Activated CD8-positive, alpha-beta T cell treated with anti-CD3 and anti-CD28 coated beads for 36 hours (primary cell): ENCODE data around the gene DAZAP1. TPM values are rescaled to one million over a fixed set of nuclear protein-coding genes. Genes with fewer than 3 reads are reported as not detected.

Experiments
- ATAC-seq: fragments of 200-7000 bp; cut with Tn5 transposase; one replicate; pipeline ENCODE4 v1.10.0; 2021; ENCODE audit warnings: mild to moderate bottlenecking, moderate library complexity
- CTCF ChIA-PET: fragments of 350-600 bp; sonication (Branson Sonifier 250); formaldehyde crosslinking; loops from one replicate; lab custom pipeline; 2021; ENCODE audit warnings: antibody characterized with exemption; lab: Charles Lee
- POLR2A ChIA-PET: fragments of 350-600 bp; sonication (Branson Sonifier 250); formaldehyde crosslinking; loops from one replicate; lab custom pipeline; 2021; ENCODE audit warnings: antibody characterized with exemption; lab: Charles Lee
- DNase-seq: peaks from one replicate; pipeline ENCODE4 v3.0.0-alpha.2; 2020
- H3K27ac Mint-ChIP-seq: one replicate; pipeline ENCODE4 v1.8.0; 2021; ENCODE audit warnings: mild to moderate bottlenecking, mixed read lengths
- H3K27me3 Mint-ChIP-seq: one replicate; pipeline ENCODE4 v1.8.0; 2021; ENCODE audit warnings: mixed read lengths
- H3K36me3 Mint-ChIP-seq: one replicate; pipeline ENCODE4 v1.8.0; 2021; ENCODE audit warnings: low read depth, mixed read lengths
- H3K4me1 Mint-ChIP-seq: one replicate; pipeline ENCODE4 v1.8.0; 2021; ENCODE audit warnings: low read depth, mixed read lengths
- H3K4me3 Mint-ChIP-seq: one replicate; pipeline ENCODE4 v1.8.0; 2021; ENCODE audit warnings: mild to moderate bottlenecking, moderate library complexity, mixed read lengths
- H3K9me3 Mint-ChIP-seq: one replicate; pipeline ENCODE4 v1.8.0; 2021; ENCODE audit warnings: mixed read lengths
- intact Hi-C: fragments of 100-400 bp; cut with micrococcal nuclease; formaldehyde crosslinking; loops from one replicate; pipeline ENCODE4 v1.10.0; 2022
- total RNA-seq, 2 experiments: library from RNA; stranded (reverse); gene quantifications; one replicate each; pipeline ENCODE4 v1.2.3, GENCODE V29; 2021
- TF ChIP-seq, protein P1 (sequence below): fragments of 200-600 bp; IDR thresholded peaks from one replicate; pipeline ENCODE4 v1.8.0; 2022; ENCODE audit warnings: antibody characterized with exemption, mild to moderate bottlenecking

Gene DAZAP1
- total RNA-seq, 2 experiments from 2014 or later: 263 to 283 TPM

DNA sequence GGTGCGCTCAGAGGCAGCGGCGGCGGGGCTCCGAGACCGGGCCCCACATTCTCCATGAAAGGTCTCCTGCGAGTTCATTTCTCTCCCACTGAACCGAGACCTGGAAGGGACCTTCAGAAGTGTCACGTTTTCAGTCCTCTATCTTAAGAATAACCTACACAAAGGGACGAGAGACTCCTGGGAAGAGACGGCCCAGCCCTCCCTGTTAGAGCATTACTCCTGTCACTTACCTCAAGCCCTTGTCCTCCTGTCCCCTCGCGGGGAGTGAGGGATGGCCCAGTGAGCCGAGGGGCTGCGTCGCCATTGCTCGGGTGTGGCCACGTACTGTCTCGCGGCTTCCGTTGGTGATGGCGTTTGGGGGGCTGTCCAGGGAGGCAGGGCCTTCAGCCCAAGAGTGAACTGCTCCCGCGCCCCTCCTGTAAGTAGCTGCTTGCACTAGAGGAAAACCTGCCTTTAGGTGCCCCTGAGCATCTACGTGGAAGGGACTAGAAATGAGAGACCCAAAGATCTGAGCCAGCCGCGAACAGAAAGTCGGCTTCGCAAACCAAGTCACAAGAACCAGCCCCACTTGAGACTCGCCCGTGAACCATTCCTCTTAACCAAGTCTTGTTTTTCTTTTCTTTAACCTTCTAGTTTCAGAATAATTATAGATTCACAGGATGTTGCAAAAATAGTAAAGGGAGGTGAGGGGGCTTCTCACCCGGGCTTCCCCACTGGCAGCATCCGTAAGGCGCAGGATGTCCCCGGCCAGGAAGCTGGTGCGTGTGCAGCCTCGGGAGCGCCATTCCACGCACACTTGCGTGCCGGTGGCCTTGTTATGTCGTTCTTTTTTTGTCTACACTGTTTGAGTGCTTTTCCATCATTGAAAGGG lies 44.8 kb upstream of the DAZAP1 start:
- intact Hi-C loops: loop anchor here (10.0 kb wide), 1 partner anchor 88 kb away; the partner anchor contains the start of gene FAM174C
- ATAC-seq (no peak), DNase-seq (no peak)
- peak overlapping the region; percentile 67 for H3K27ac Mint-ChIP-seq
- H3K4me3 Mint-ChIP-seq: peak overlapping the region; percentile 62
- H3K27me3 Mint-ChIP-seq: no peaks in the 10 kb centered on the region
- POLR2A ChIA-PET: interaction anchor here (0.6 to 1.6 kb wide), 2 partner anchors 9 to 20 kb away, joined by 3 read pairs; no protein-coding TSS in a partner anchor
- TF ChIP-seq, protein P1, sequence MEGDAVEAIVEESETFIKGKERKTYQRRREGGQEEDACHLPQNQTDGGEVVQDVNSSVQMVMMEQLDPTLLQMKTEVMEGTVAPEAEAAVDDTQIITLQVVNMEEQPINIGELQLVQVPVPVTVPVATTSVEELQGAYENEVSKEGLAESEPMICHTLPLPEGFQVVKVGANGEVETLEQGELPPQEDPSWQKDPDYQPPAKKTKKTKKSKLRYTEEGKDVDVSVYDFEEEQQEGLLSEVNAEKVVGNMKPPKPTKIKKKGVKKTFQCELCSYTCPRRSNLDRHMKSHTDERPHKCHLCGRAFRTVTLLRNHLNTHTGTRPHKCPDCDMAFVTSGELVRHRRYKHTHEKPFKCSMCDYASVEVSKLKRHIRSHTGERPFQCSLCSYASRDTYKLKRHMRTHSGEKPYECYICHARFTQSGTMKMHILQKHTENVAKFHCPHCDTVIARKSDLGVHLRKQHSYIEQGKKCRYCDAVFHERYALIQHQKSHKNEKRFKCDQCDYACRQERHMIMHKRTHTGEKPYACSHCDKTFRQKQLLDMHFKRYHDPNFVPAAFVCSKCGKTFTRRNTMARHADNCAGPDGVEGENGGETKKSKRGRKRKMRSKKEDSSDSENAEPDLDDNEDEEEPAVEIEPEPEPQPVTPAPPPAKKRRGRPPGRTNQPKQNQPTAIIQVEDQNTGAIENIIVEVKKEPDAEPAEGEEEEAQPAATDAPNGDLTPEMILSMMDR: no peak
- CTCF ChIA-PET: interaction anchor here (2.4 kb wide), 1 partner anchor 83 kb away, joined by 12 read pairs; no protein-coding TSS in a partner anchor
- H3K9me3 Mint-ChIP-seq: no peaks in the 10 kb centered on the region
- H3K4me1 Mint-ChIP-seq: peaks cover 32% of the 10 kb centered on the region
- H3K36me3 Mint-ChIP-seq: peaks cover 40% of the 10 kb centered on the region

DNA sequence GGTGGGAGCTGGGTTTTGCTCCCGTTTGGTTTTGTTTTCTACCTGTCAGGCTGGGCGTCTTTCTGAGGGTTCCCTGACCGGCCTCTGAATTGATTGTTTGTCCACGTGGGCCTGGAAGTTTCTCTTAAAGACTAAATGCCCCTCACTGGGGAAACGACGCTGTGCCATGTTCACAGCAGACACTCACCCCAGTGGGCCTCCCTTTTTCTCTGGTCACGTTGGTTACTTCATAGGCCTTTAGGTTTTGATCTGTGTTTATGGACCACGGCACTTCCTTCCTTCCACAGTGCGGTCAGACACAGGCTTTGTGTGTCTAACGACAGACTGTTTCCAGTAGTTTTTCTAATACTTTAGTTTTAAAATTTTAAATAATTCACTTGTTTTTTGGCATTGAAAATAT lies 43.8 kb upstream of the DAZAP1 start:
- Mint-ChIP-seq H3K27me3 (no peaks in the 10 kb centered on the region), H3K27ac (peak overlapping the region; percentile 50), H3K36me3 (peaks cover 33% of the 10 kb centered on the region), H3K4me1 (peaks cover 32% of the 10 kb centered on the region), H3K9me3 (no peaks in the 10 kb centered on the region), H3K4me3 (peak overlapping the region; percentile 62)
- DNase-seq (peak; percentile 57), ATAC-seq (peak; percentile 59)
- TF ChIP-seq, protein P1: no peak
- ChIA-PET POLR2A (interaction anchor here (0.7 to 0.9 kb wide), 2 partner anchors 92 to 110 kb away, joined by 3 to 5 read pairs; no protein-coding TSS in a partner anchor), CTCF (interaction anchor here (0.6 to 2.4 kb wide), 2 partner anchors 84 to 86 kb away, joined by 3 to 12 read pairs; no protein-coding TSS in a partner anchor)
- intact Hi-C loops: loop anchor here (10.0 kb wide), 1 partner anchor 89 kb away; the partner anchor contains the start of gene FAM174C

DNA sequence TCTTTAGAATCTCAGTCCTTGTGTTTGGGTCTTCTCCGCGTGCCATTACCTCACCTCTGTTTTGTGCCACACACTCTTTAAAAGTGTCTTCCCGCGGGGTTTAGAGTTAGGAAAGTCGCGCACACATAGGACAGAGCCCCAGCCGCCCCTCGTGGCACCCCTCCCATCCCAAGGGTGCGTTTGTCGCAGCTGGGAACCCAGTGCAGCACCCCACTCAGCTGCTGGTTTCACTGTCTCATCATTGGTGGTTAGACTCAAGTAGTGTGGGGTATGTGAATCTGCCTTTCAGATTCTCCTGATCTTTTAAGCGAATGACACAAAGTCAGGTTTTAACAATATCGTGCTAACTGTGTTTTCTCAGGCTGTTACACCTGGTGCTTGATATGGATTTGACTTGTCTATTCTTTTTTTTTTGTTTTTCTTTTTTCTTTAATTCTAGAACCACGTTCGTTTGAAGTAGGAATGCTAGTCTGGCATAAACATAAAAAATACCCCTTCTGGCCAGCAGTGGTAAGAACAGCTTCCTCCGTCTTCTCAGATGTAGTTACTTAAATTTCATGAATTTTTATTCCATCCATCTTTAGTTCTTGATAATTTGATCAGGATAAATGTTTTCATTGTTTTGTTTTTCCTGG lies 43.2 kb upstream of the DAZAP1 start:
- Mint-ChIP-seq H3K9me3 (no peaks in the 10 kb centered on the region), H3K36me3 (peaks cover 30% of the 10 kb centered on the region), H3K4me1 (peaks cover 32% of the 10 kb centered on the region), H3K27ac (peak overlapping the region; percentile 83), H3K4me3 (peak overlapping the region; percentile 62), H3K27me3 (no peaks in the 10 kb centered on the region)
- DNase-seq (peak; percentile 46), ATAC-seq (peak; percentile 75)
- CTCF ChIA-PET: interaction anchor here (0.6 to 2.4 kb wide), 3 partner anchors 85 to 98 kb away, joined by 3 to 12 read pairs (median 4); no protein-coding TSS in a partner anchor
- POLR2A ChIA-PET: interaction anchor here (0.7 to 0.9 kb wide), 2 partner anchors 93 to 111 kb away, joined by 3 to 5 read pairs; no protein-coding TSS in a partner anchor
- intact Hi-C loops: loop anchor here (10.0 kb wide), 1 partner anchor 89 kb away; the partner anchor contains the start of gene FAM174C
- TF ChIP-seq, protein P1: peak; percentile 61

DNA sequence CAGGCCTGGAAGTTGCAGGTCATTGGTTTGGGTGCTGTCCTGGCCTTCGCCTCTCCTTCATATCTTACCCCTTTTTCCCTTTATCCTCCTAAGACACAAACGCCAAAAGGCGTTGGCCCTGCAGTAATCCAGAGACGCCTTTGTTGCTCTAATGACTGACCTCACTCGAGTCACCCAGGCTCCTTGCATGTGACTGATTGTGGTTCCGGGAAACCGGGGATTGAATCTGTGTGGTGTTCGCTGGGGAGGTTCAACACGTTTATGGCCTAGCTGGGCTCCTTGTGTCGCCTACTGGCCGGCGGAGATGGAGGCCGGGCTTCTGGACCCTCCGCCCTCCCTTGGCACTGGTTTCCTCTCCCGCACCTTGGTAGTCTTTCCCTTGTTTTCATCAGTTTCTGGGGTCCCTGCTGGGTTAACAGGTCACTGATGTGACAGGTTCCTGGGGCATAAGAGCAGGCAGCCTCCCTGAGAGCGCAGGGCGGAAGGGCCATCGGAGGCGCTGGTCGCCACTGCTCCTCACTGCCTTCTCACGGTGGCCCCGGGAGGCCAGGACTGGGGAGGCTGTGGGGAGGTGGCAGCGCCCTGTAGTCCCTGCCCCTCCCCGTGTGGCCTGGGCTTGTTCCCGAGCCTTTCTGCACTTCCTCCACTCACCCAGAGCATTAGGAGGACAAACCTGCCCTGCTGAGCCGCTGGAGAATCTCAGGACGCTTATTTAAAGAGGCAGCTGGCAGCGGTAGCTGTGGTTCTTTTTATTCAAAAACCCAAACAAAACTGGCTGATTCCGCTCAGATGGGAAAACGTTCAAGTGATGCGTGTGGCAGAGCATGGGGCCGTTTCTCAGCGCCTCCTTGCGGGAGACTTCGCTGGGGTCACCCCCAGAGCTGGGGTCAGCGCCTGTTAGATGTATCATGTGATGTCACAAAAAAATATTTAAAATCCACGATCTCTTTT lies 41.8 kb upstream of the DAZAP1 start:
- no peak overlapping the region for H3K4me3 Mint-ChIP-seq
- H3K4me1 Mint-ChIP-seq: peaks cover 32% of the 10 kb centered on the region
- H3K27ac Mint-ChIP-seq: no peak overlapping the region
- TF ChIP-seq, protein P1: no peak
- H3K27me3 Mint-ChIP-seq: no peaks in the 10 kb centered on the region
- no peaks in the 10 kb centered on the region for H3K9me3 Mint-ChIP-seq
- no peak for ATAC-seq
- no peak for DNase-seq
- peaks cover 23% of the 10 kb centered on the region for H3K36me3 Mint-ChIP-seq
- intact Hi-C loops: loop anchor here (10.0 kb wide), 1 partner anchor 91 kb away; the partner anchor contains the start of gene FAM174C
- ChIA-PET CTCF (interaction anchor here (2.4 kb wide), 1 partner anchor 86 kb away, joined by 12 read pairs; no protein-coding TSS in a partner anchor), POLR2A (no interaction called here)
